ENCODE measurements around the gene C16orf95. TPM values are rescaled to one million over a fixed set of nuclear protein-coding genes. Genes with fewer than 3 reads are reported as not detected.

The C16orf95 gene
- total and polyA plus RNA-seq, 2 of the 4 experiments (the other 2 are of a cell fraction) = 2.0 to 4.7 TPM

DNA sequence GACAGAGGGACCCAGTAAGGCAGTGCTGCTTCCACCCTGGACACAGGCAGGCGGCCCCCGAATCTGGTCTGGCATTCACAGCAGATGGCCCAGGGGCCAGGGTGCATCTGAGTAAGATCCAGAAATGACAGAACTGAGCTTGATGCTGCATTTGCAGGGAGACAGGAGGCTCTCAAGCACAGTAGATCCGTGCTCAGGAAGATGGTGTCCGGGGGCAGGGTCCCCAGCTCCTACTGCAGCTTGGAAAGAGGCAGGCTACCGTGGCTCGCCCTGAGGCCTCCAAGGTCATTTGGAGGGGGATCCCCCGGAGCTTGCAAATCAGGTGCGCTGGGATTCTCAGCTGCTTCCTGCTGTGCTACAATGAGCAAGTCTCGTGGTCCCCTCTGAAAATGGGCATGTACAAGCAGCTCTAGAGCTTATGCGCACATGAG, 2.2 kb downstream of the C16orf95 start:
- H2AK5ac ChIP-seq (ENCODE audit: low read depth, low read length) = no peak overlapping the region
- no peak overlapping the region for H2BK120ac ChIP-seq (ENCODE audit: low read depth, low read length)
- no TSS peak for BruUV-seq (replicated peaks)
- 90% methylated on average over 8 of the region's 10 CpGs; no CpG with 5 or more reads in 1 of the 2 experiments for WGBS, 2 experiments (ENCODE audit: extremely low coverage in 2 of 2, insufficient read length in 1 of 2)
- dilution Hi-C loops (cut with HindIII; ENCODE audit: low sequenced_read_pairs, unreplicated experiment) = no loop called here
- H2BK15ac ChIP-seq (ENCODE audit: low read depth, low read length) = no peak overlapping the region
- no peak overlapping the region for H3K18ac ChIP-seq (ENCODE audit: low read depth, low read length)
- peaks cover 11% of the 10 kb centered on the region for H3K9me1 ChIP-seq (ENCODE audit: insufficient read depth, low read length)
- TF ChIP-seq RFX5 (IDR thresholded peaks at IDR 0.05; ENCODE audit: low read depth, low read length) = no peak
- TF ChIP-seq MAZ (IDR thresholded peaks at IDR 0.05; ENCODE audit: borderline replicate concordance, low read depth, low read length) = no peak
- TF ChIP-seq FOS (IDR thresholded peaks at IDR 0.05; ENCODE audit: low read depth, low read length) = no peak
- no peak for TF ChIP-seq SMC3 (IDR thresholded peaks at IDR 0.05; ENCODE audit: low read depth, low read length)
- TF ChIP-seq BHLHE40 (IDR thresholded peaks at IDR 0.05; ENCODE audit: low read depth, low read length) = no peak
- no peak for TF ChIP-seq CHD1 (IDR thresholded peaks at IDR 0.05; ENCODE audit: low read depth, low read length)
- TF ChIP-seq, protein P1, sequence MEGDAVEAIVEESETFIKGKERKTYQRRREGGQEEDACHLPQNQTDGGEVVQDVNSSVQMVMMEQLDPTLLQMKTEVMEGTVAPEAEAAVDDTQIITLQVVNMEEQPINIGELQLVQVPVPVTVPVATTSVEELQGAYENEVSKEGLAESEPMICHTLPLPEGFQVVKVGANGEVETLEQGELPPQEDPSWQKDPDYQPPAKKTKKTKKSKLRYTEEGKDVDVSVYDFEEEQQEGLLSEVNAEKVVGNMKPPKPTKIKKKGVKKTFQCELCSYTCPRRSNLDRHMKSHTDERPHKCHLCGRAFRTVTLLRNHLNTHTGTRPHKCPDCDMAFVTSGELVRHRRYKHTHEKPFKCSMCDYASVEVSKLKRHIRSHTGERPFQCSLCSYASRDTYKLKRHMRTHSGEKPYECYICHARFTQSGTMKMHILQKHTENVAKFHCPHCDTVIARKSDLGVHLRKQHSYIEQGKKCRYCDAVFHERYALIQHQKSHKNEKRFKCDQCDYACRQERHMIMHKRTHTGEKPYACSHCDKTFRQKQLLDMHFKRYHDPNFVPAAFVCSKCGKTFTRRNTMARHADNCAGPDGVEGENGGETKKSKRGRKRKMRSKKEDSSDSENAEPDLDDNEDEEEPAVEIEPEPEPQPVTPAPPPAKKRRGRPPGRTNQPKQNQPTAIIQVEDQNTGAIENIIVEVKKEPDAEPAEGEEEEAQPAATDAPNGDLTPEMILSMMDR (conservative IDR thresholded peaks at IDR 0.05; ENCODE audit: low read depth, low read length) = no peak
- TF ChIP-seq CEBPB (IDR thresholded peaks at IDR 0.05; ENCODE audit: low read depth, low read length) = no peak
- TF ChIP-seq, protein P2, sequence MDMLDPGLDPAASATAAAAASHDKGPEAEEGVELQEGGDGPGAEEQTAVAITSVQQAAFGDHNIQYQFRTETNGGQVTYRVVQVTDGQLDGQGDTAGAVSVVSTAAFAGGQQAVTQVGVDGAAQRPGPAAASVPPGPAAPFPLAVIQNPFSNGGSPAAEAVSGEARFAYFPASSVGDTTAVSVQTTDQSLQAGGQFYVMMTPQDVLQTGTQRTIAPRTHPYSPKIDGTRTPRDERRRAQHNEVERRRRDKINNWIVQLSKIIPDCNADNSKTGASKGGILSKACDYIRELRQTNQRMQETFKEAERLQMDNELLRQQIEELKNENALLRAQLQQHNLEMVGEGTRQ (IDR thresholded peaks at IDR 0.05; ENCODE audit: low read depth, low read length) = no peak
- H2AK9ac ChIP-seq (replicated peaks; ENCODE audit: low read depth, low read length, poor library complexity) = no peak overlapping the region
- H3K4me1 ChIP-seq (ENCODE audit: control insufficient read depth, insufficient read depth, low read length) = peaks cover 5% of the 10 kb centered on the region
- no peak overlapping the region for H4K5ac ChIP-seq (ENCODE audit: low read depth, low read length)
- ChIA-PET POLR2A (ENCODE audit: unreplicated experiment) (no interaction called here), CTCF (no interaction called here)
- H2BK5ac ChIP-seq (ENCODE audit: low read depth, low read length, poor library complexity, severe bottlenecking) = no peak overlapping the region
- H3K56ac ChIP-seq (ENCODE audit: extremely low read depth, insufficient read depth, low read length) = no peak overlapping the region
- no peak overlapping the region for H4K91ac ChIP-seq (ENCODE audit: insufficient read depth, low read depth, low read length)
- peaks cover 5% of the 10 kb centered on the region; the same call in 1 of the 2 replicates for H4K20me1 ChIP-seq (ENCODE audit: insufficient read depth, low read length)
- peaks cover 11 to 30% of the 10 kb centered on the region in 2 experiments; a peak in 3 of 4 replicates for H3K79me1 ChIP-seq (ENCODE audit: low read depth in 1 of 2, low read length in 2 of 2)
- DNase-seq = no peak
- ATAC-seq (ENCODE audit: low read depth) = no peak
- no peak overlapping the region for H3K4me3 ChIP-seq (ENCODE audit: insufficient read depth, low read depth, low read length)
- H3K27ac ChIP-seq (ENCODE audit: insufficient read depth, low read length) = no peak overlapping the region
- no peak overlapping the region for H4K8ac ChIP-seq (ENCODE audit: low read depth in 2 of 2, low read length in 2 of 2)
- no peak overlapping the region for H3K4ac ChIP-seq (ENCODE audit: low read depth, low read length)
- no peak overlapping the region for H3K23ac ChIP-seq (ENCODE audit: low read depth, low read length)
- intact Hi-C loops (cut with micrococcal nuclease) = loop anchor here (10.0 kb wide), 1 partner anchor 320 kb away; no protein-coding TSS in a partner anchor
- H3K27me3 ChIP-seq (ENCODE audit: control insufficient read depth, insufficient read depth, low read length) = no peaks in the 10 kb centered on the region
- no peak overlapping the region for H3K14ac ChIP-seq (replicated peaks; ENCODE audit: low read depth, low read length)
- in situ Hi-C loops (cut with MboI; ENCODE audit: low sequenced_read_pairs) = no loop called here
- no peaks in the 10 kb centered on the region for H3K9me3 ChIP-seq (ENCODE audit: control insufficient read depth, insufficient read depth, low read length)
- H2BK20ac ChIP-seq (ENCODE audit: low read depth, low read length) = no peak overlapping the region
- no peak overlapping the region for H2AFZ ChIP-seq (replicated peaks; ENCODE audit: low read length, poor library complexity)
- H3K4me2 ChIP-seq (ENCODE audit: low read depth, low read length) = no peak overlapping the region
- H3K9ac ChIP-seq (ENCODE audit: low read depth, low read length) = no peak overlapping the region
- no peaks in the 10 kb centered on the region for H3K36me3 ChIP-seq (ENCODE audit: control insufficient read depth, insufficient read depth, low read length)

All from IMR-90 (cell line).